Non-pigmented ciliary epithelial cell (primary cell): ENCODE results near the gene POLRMT.

Source experiments
- DNase-seq: peaks from one replicate; pipeline ENCODE4 v3.0.0-alpha.2; 2010; ENCODE audit warnings: low read depth

The POLRMT gene

DNA sequence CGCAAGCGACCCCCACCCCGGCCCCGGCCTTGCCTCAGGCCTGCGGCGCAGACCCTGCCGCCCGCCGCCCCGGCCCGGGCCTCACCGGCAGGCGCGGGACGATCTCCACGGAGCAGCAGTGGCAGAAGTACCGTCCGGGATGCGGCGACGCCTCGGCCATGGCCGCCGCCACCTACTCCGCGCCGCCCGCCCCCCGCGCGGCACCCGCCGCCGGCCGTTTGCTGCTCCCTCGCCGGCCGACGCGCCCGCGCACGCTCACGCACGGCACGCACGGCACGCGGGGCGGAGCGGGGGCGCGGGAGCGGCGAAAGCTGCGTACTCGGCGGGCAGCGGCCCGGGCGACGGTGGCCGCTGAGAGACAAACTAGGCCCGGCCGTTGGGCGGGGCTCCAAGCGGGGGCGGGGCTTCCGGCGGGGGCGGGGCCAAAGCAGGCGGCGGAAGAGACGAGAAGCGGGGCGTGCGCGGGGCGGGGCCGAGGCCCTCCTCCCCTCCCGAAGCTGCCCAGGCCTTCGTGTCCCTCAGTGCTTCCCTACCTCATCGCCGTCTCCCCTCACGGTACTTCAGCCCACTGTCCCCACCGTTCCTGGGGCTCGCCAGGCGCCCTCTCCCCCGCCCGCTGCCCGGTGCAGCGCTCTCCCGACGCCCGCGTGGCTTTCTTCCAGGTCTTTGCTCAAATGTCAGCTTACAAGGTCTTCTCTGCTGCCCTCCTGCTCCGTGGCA lies 29.8 kb upstream of the POLRMT start, which contains the start of gene RNF126:
RNF126 (minus strand) TSS at position 253 of the 720 bp plus-strand sequence; CDS start at position 160, 93 bp downstream.
- DNase-seq = no peak

DNA sequence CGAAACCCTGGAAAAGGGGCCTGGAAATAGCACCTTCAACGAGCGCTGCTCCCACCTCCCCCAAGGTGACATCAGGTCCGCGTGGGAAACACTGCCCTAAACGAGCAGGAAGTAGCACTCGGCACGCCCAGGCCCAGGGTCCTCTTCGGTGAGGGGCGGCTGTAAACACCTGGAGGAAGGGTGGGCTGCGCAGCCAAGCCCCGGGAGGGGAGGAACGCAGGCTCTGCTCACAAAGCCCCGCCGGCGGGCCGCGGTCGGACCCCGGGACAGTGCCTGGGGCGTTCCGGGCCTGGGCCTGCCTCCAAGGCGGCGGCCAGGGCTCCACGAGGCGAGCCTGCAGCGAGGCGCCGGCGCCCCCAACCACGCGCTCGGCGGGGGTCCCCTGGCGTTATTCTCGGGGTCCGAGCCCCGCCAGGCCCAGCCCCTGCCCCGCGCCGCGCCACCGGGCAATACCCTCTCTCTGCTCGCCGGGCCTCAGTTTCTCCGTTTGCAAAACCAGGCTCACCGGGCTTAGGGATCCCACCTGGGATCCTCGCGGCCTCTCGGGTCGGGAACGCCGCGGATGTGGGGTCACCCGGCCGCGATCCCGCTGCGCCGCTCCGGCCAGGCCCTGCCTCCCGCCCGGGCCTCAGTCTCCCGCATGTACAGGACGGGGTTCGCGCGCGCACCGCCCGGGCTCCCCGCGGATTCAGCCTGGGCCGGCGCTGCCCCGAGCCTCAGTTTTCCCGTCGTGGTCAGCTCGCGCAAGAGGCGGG lies 29.0 kb upstream of the POLRMT start:
- DNase-seq = no peak

DNA sequence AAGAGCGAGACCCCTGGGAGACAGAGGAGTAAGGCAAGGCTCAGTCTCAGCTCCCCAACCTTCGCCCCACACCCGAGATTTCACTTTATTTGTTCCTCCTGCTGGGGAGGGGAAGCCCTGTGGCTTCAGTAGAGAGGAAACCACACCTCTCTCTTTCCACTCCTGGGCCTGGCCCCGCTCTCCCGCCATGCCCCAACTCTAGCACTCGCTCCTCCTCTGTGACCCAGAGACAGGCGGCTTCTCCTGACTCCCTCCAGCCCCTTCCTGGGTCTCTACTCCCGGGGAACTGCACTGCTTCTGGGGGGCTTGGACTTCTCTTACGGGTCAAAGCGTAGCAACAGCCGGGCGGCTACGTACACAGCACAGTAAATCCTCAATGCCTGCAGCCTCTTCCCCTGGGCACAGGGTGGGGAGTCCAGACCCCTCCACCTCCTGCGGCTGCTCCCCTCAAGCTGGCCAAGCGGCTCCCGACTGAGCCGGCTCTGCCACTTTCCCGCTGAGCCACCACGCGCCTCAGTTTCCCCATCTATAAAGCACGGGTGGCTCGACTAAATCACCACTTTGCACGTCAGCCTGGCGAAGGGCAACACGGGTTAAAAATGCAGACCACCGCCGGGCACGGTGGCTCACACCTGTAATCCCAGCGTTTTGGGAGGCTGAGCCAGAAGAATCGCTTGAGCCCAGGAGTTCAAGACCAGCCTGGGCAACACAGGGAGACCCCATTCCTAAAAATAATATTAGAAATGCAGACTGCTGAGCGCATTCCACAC lies 28.3 kb upstream of the POLRMT start:
- no peak for DNase-seq

- no peak for DNase-seq
Observed at GRCh38 chr19:660793-661426, 27.6 kb upstream of the POLRMT start.

- no peak for DNase-seq
Observed at GRCh38 chr19:658916-659839, 25.8 kb upstream of the POLRMT start.

DNA sequence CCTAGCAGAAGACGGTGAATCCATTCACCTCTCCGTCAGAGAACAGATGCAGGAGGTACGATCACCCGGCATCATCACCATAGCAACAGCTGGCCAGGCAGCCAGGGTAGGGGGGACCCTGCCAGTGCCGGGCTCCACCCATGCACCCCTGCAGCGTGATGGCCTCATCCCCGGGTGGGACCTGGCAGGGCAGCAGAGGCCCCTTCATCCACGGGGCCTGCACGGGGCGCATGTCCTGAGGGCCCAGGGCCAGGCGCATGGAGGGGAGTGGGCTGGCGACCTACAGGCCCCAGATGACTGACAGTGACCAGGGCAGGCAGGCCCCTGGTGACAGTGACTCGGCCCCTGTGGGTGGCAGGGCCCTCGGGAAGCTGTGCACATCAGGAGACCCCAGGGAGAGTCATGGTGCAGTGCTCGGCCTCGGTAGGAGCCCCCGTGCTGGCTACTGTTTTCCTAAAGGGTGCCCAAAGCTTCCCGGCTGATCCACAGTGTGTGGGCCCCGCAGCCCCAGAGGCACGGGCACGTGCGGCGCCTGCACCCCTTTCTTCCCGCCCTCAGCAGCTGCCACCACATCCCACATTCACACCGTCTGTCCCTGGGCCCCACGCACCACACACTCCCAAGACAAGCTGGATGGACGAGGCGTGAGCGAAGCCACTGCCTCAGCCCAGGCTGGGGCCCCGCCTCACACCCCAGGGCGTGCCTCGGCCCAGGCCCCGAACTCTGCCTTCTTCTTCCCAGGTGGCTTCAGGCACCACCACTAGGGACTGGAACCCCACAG lies 24.9 kb upstream of the POLRMT start:
- no peak for DNase-seq

GRCh38 chr19:657611-658010 lies 24.3 kb upstream of the POLRMT start:
- no peak for DNase-seq

DNA sequence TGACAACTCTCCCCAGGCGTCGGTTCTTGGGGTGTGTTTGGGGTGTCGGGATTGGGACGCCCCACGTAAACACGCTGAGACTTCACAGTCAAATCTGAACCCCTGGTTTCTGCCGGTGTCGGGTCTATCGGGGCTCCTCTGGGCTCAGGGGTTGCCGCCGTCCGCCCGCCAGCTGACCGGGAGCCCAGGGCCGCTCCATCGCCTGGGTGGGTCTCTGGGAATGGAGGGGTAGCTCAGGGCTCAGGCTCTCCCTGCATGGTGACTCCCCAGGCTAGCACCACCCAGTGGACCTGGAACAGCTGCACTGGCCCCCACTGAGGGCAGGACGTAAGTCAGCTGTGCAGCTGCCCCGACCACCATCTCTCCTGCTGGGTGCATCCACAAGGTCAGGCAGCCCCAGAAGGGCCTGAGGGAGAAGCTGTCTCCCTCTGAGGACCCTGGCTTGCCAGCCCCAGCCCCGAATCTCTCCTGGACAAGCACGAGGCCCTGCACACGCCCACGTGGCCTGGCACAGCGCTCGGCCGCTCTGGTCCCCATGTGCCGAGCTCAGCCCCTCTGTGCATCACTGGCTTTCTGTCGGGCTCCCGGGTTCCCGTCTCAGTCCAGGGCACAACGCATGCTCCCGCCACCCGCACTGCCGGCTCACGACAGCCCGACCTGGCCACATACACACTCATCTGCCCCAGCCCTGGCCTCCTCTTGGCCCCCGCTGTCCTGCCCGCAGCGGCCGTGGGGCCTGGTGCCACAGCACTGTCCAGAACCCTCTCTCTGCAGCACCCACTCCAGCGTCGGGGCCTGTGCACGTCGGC lies 23.6 kb upstream of the POLRMT start:
- no peak for DNase-seq

DNA sequence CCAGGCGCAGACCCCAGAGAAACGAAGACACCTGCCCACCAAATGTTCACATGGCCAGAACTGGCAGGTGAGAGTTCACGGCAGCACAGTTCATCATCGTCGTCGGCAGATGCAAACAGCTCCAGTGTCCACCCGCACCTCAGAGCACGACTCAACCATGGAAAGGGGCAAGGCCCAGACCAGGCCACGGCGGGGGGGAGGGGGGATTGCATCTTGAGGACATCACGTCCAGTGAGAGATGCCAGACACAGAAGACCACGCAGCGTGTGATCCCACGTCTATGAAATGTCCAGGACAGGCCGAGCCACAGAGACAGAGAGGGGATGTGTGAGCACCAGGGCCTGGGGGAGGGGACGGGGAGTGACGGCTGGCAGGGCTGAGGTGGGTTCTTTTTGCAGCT lies 22.4 kb upstream of the POLRMT start:
- no peak for DNase-seq

DNA sequence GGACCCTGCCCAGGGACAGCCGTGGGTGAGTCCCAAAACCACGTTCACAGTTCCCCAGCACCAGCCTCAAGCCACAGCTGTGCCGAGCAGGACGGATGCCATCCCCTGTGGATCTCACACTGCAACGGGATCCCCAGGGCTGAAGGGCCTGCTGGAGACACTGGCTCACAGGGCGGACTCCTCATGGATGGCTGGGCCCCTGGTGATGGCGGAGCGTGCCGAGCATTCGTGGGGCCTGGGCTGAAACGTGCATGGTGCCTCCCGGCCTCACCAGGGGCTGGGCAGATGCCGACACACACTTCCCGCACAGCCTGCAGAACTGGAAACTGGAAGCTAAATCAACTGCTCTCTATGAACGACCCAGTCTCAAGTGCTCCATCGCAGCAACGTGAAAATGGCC lies 20.1 kb upstream of the POLRMT start:
- no peak for DNase-seq

DNA sequence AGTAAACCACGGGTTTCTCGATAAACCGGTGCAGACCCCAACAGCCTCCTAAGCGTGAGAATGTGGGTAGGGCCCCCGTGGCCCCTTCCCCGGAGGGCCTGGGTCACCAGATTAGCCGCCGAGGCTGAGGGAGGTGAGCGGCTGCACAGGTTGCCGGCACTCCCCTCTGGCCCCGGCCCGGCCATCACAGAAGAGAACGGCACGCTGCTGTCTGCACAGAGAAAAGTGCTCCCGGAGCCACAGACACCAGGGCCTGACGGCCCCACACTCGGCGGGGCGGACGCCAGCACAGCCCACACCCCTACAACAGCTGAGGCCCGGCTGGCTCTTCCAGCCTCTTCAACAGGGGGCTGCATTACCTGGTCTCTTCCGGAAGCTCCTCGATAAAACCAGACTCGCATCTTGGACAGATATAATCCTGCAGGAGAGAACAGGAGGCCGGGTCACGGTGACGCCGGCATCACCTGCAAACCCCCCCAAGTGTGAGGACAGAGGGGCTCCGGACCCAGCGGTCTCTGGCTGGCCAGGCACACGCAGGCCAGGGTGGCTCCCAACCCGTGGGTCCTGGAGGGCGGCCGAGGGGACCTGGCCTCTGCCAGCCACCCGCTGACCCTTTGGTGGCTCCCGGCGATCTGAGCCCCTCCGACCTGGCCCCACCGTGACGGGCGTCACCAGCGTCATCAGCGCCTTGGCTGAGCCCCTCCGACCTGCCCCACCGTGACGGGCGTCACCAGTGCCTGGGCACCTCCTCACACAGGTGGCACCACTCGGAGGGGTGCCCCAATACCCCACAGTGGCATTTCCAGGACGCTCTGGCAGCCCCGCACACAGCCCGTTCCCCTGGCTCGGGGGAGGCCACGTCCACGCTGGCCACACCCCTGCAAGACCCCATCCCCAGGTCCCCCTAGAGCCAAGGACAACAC lies 19.4 kb upstream of the POLRMT start:
- DNase-seq = no peak

GRCh38 chr19:651991-652390 lies 18.7 kb upstream of the POLRMT start:
- DNase-seq = no peak

DNA sequence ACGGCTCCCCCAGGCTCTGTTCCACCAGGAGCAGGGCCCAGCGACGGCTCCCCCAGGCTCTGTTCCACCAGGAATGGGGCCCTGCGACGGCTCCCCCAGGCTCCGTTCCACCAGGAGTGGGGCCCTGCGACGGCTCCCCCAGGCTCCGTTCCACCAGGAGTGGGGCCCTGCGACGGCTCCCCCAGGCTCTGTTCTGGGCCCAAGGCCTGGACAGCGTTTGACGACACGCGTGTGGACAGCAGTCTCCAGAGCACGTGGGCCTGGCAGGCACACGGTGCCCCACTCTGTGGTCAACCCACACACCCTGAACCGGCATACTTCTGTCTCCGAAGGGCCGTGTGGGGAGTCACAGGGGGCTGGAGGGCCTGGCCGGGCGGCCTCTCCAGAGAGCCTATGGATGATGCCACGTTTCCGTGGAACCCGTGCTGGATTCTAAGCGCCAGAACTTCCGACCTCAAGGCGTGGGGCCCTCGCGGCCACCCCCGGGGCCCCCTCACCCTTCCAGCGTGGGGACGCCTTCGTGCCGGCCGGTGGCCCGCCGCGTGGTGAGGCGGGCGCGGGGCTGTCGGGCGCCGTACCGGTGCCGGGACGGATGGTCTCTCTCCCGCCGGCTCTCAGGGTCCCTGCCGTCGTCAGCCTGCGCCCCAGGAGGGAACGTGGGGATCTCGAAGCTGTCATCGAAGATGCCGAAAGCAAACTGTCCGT lies 17.9 kb upstream of the POLRMT start:
- DNase-seq = no peak

GRCh38 chr19:650121-650520 lies 16.8 kb upstream of the POLRMT start:
- DNase-seq = no peak

GRCh38 chr19:648904-649801 lies 15.8 kb upstream of the POLRMT start:
- no peak for DNase-seq

DNA sequence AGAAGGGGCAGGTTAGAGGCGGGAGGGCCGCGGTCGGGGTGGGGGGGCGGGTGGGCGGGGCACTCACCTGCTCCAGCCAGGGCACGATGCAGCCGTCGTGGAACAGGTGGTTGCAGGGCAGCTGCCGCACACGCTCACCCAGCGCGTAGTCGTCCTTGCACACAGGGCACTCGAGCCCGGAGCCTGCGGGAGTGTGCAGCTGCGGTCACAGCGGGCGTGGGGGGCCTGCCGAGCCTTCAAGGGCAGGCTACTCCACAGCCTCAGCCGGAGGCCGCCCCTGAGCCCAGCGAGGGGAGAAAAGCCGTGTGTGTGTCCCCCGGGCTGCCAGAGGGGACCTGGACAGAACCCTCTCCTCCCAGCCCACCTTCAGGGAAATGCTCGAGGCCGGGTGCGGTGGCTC lies 15.0 kb upstream of the POLRMT start:
- DNase-seq = no peak
